Measurements from ENCODE around the gene MLC1.

GRCh38 chr22:50092342-50092741, 7.1 kb upstream of the MLC1 start:
- TF ChIP-seq CTCF (IDR thresholded peaks at IDR 0.05) (no peak), POLR2A (IDR thresholded peaks at IDR 0.05) (no peak), EP300 (IDR thresholded peaks at IDR 0.05) (no peak), POLR2AphosphoS5 (IDR thresholded peaks at IDR 0.05) (no peak)

Measured in gastroesophageal sphincter (tissue), 3 donors.